SK-N-SH (cell line): ENCODE data around the gene DTX1.
"Not testable (repeated sequence)": the region's sequence is repeated elsewhere in the genome, so short reads cannot be mapped to it uniquely, and the experiment has no call there.

Source experiments
- CHD2 ChIP-seq: fragments of 150-350 bp; IDR thresholded peaks from 2 replicates; pipeline ENCODE4 v1.6.1; 2018; ENCODE audit warnings: low read length; ENCODE audit not compliant: partially characterized antibody
- CTCF ChIP-seq: fragments of 200-600 bp; sonication (generic); IDR thresholded peaks from 2 replicates; pipeline ENCODE4 v1.6.1; 2017; ENCODE audit warnings: antibody characterized with exemption, mild to moderate bottlenecking, moderate library complexity
- MXI1 ChIP-seq: IDR thresholded peaks from 2 replicates; pipeline ENCODE4 v1.6.1; 2012; ENCODE audit warnings: mild to moderate bottlenecking, low read depth, low read length, improper control_type of control experiment
- POLR2AphosphoS5 ChIP-seq: IDR thresholded peaks from 2 replicates; pipeline ENCODE4 v1.6.1; 2012; ENCODE audit warnings: low read depth, low read length
- RCOR1 ChIP-seq: fragments of 150-350 bp; IDR thresholded peaks from 2 replicates; pipeline ENCODE4 v1.6.1; 2017; ENCODE audit warnings: antibody characterized with exemption, low read length
- SIN3A ChIP-seq: IDR thresholded peaks from 2 replicates; pipeline ENCODE4 v1.6.1; 2012; ENCODE audit warnings: low read depth, mild to moderate bottlenecking, low read length, moderate library complexity, borderline replicate concordance
- USF2 ChIP-seq: fragments of 150-350 bp; IDR thresholded peaks from 2 replicates; pipeline ENCODE4 v1.6.1; 2017; ENCODE audit warnings: antibody characterized with exemption, low read length, low read depth, borderline replicate concordance
- TF ChIP-seq, protein P1 (sequence below): IDR thresholded peaks from 2 replicates; pipeline ENCODE4 v1.6.1; 2012; ENCODE audit warnings: mild to moderate bottlenecking, low read depth, low read length, moderate library complexity

GRCh38 chr12:113117684-113118083, 61.2 kb downstream of the DTX1 start:
- TF ChIP-seq POLR2AphosphoS5, CTCF, USF2, MXI1, CHD2, RCOR1, SIN3A: not testable (repeated sequence)
- TF ChIP-seq, protein P1, sequence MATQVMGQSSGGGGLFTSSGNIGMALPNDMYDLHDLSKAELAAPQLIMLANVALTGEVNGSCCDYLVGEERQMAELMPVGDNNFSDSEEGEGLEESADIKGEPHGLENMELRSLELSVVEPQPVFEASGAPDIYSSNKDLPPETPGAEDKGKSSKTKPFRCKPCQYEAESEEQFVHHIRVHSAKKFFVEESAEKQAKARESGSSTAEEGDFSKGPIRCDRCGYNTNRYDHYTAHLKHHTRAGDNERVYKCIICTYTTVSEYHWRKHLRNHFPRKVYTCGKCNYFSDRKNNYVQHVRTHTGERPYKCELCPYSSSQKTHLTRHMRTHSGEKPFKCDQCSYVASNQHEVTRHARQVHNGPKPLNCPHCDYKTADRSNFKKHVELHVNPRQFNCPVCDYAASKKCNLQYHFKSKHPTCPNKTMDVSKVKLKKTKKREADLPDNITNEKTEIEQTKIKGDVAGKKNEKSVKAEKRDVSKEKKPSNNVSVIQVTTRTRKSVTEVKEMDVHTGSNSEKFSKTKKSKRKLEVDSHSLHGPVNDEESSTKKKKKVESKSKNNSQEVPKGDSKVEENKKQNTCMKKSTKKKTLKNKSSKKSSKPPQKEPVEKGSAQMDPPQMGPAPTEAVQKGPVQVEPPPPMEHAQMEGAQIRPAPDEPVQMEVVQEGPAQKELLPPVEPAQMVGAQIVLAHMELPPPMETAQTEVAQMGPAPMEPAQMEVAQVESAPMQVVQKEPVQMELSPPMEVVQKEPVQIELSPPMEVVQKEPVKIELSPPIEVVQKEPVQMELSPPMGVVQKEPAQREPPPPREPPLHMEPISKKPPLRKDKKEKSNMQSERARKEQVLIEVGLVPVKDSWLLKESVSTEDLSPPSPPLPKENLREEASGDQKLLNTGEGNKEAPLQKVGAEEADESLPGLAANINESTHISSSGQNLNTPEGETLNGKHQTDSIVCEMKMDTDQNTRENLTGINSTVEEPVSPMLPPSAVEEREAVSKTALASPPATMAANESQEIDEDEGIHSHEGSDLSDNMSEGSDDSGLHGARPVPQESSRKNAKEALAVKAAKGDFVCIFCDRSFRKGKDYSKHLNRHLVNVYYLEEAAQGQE, result not testable (repeated sequence)
